Iris pigment epithelial cell (primary cell): ENCODE results near the gene UVRAG.
"Not testable (repeated sequence)": the region's sequence is repeated elsewhere in the genome, so short reads cannot be mapped to it uniquely, and the experiment has no call there.

Experiments
- DNase-seq: peaks from one replicate; pipeline ENCODE4 v3.0.0-alpha.2; 2011; ENCODE audit warnings: low read depth

The UVRAG gene

DNA sequence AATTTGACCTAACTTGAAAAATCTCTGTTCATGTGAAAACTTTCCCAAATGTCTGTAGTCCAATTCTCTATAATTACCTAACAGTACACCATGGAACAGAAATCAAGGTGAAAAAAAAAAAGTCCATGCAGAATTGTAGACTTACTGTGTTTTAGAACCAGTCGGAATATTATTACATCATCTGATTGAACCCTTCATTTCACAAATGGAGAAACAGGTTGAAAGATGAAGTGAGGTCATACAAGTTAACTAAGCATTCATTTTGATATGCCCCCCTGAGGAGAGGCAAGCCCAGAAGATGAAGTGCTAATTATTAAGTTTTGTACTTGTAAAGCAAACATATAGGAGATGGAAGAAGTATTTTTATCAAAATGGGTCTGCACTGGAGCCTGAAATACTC, 211.9 kb downstream of the UVRAG start:
- no peak for DNase-seq

- DNase-seq = peak; percentile 88
Observed at GRCh38 chr11:76030286-76030685, 215.3 kb downstream of the UVRAG start.

- no peak for DNase-seq
Observed at GRCh38 chr11:76030968-76031590, 216.1 kb downstream of the UVRAG start.

- no peak for DNase-seq
Observed at GRCh38 chr11:76033699-76034098, 218.7 kb downstream of the UVRAG start.

DNA sequence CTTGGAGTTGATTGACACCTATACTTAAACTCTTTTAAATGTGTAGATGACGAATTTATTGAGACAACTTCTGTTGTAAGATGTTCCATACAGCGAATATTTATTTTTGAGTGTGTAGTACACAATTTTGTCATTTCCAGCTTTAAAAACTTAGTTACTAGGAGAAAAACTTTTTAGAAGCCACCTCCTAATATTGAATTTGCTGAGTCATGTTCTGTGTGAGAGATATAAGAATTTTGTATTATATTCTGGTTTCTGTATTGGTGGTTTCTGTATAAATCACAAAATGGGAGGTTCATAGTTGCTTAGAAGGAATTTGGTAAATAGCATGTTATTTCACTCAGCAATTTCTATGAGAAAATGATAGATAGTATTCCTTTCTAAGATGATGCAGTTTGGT, 220.0 kb downstream of the UVRAG start:
- DNase-seq = no peak

GRCh38 chr11:76038608-76039007, 223.6 kb downstream of the UVRAG start:
- no peak for DNase-seq

DNA sequence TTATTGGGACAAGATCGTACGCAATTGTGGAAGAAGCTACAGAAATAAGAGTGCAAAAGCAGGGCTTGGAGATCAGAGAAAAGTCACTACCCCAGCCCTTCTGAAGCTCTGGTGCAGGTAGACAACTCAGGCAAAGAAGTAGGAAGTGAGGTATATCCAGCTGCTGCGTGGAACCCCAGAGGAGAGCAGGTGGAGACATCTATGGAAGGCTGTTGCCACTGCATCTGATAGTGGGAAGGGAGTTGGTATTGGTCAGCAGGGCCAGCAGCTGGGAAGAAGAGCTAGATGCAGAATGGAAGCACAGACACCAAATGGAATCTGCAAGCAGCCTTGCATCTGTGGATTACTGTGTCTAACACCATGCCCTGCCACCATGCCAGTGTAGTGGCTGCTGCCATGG, 226.2 kb downstream of the UVRAG start:
- DNase-seq = no peak

DNA sequence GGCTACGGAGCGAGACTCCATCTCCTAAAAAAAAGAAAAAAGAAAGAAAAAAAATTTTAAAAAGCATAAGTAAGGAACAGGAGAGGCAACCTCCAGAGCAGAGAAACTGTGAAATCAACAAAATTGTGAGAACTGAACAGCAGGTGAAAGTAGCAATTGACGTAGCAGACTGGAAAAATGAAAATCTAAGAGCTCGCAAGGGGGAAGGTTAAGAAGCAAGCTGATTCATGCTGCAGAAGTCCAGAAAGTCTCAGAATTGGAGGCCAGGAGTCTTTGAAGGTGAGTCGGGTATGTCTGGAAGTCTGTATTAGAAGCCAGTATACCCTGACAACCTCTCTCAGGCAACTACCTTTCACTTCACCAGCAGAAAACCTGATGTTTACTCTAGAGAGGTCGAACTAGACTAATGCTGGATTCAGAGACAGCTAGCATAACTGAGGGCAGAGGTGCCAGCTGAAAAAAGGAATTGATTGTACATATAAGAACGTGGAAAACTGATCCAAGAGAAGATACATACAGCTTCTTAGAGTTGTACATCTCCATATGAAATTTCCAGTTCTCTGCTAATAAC, 229.8 kb downstream of the UVRAG start:
- DNase-seq = no peak

DNA sequence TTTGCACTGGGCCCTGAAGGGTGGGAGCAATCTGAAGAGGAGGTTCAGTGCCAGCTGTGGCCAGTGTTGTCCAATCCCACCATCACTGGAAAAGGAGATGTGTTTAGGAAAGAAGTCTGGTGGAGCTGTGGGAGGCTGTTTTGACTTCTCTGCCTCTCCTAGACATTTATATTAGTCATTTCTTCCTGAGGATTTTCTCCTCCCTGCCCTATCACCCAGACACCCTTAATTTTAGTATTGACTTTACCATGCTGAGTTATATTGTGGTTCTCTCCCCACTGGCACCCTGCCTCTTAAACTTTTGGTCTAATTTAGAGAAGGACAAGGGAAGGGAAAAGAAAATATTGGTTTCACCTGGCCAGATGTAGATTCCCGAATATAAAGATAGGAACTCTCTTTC, 232.2 kb downstream of the UVRAG start:
- DNase-seq = peak; percentile 26

DNA sequence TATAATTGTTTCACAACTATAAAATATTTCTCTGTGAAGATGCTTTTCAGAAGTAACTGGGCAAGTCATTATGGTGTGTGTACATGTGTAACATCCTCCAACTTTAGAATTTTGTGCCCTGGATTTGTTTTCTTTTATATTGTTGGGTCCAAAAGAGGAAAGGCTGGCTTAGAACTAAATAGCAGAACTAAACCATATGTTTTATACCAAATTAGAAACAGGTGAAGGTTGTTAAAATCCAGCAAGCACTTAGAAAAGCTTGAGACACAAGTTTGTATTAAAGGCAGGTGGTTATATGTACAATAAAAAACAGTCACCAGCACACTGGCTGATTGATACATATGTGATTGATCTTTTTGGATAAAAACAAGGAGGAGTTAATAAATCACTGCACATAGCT, 232.8 kb downstream of the UVRAG start:
- DNase-seq = no peak

GRCh38 chr11:76048763-76049162, 233.8 kb downstream of the UVRAG start:
- no peak for DNase-seq

DNA sequence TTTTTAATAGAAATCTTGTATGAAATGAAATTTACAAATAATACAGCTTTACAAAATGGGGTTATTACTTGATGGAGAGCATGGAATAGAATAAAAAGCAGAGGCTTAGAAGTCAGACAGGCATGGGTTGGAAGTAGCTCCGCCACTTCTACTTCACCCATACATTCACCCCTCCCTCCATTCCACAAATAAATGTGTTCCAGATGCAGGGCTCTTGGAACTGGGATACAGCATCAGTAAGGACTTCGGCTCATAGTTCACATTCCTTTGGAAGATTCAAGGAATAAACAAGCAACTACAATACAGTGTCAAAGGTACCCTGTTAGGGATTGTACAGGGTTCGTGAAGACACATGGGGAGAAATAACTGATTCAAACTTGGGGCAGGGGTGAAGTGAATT, 234.5 kb downstream of the UVRAG start:
- DNase-seq = no peak

- no peak for DNase-seq
Observed at GRCh38 chr11:76051937-76052336, 236.9 kb downstream of the UVRAG start.

- no peak for DNase-seq
Observed at GRCh38 chr11:76054330-76054729, 239.3 kb downstream of the UVRAG start.

DNA sequence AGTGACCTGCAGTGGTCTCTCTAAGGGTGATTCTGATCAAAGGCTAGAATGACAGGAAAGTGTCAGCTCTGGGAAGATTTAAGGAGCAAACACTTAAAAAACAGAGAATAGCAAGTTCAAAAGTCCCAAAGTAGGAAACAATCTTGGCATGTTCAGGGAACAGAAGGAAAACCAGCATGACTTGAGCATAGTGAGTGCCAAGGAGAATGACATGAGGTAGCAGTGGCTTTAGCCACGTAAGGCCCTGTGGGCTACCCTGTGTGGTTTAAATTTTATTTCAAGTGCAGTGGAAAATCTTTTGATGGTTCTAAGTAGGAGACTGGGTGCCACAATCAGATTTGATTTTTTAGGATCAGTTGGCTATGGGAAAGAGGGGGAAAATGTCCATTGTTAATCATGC, 241.9 kb downstream of the UVRAG start:
- no peak for DNase-seq

- not testable (repeated sequence) for DNase-seq
Observed at GRCh38 chr11:76060475-76061036, 245.5 kb downstream of the UVRAG start.

DNA sequence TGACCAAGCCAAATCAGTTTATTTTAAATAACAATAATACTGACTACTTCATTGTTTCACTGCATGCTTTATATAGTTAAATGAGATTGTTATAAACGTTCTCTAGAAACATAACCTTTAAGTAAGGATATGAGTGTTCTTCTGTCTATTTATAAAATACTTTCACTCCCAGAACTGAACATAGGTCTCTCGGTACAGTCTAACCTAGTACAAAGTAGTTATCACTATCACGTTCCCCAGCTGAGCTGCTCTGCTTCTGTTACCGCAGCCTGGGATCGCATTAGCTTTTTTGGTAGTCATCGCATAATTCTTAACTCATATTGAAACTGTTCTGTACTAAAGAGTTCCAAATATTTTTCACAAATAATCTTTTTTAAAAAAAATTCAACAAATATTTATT, 247.7 kb downstream of the UVRAG start:
- DNase-seq = no peak

GRCh38 chr11:76064192-76064591, 249.2 kb downstream of the UVRAG start:
- no peak for DNase-seq

- peak; percentile 31 for DNase-seq
Observed at GRCh38 chr11:76067099-76067498, 252.1 kb downstream of the UVRAG start.

DNA sequence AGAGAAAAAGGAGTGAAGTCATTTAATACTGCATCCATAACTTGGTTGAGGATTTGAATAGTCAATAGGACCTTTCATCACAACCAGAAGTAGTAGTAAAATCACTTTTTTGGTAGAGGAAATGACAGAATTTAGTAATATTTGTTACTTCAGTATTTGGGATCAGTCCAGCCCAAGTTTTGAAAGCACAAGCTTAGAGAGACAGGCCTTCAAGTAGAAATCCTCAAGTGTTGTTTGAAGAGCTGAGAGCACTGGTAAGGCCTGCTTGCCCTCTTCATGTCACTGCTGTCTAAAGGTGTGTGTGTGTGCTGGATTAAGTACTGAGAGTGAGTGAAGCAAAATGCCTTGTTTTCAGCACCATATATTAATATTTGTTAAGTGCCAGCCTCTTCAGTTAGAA, 254.0 kb downstream of the UVRAG start:
- DNase-seq = no peak

DNA sequence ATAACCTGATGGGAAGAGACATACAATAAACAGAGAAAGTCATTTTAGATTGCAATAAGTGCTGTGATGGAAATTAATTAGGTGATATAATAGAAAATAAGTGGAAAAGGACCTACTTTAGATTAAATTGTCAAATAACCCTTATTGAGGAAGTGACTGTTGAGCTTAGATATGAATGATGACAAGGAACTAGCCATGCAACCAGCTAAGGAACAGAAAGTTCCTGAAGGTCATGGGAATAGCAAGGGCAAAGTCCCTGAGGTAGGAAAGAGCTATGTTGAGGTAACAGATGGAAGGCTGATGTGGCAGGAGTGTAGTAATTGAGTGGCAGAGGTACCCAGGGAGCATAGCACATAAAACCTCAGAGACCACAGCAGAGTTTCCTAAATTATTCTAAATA, 256.1 kb downstream of the UVRAG start:
- DNase-seq = no peak

- peak; percentile 80 for DNase-seq
Observed at GRCh38 chr11:76073724-76074123, 258.7 kb downstream of the UVRAG start.

- peak; percentile 51 for DNase-seq
Observed at GRCh38 chr11:76074148-76075095, 259.4 kb downstream of the UVRAG start.
